Colonic mucosa (tissue), 4 donors: ENCODE measurements around the gene DNM1. TPM values are rescaled to one million over a fixed set of nuclear protein-coding genes. Genes with fewer than 3 reads are reported as not detected.

Experiments used
- DNase-seq: peaks from one replicate; pipeline ENCODE4 v3.0.0-alpha.2; 2020
- H3K27ac ChIP-seq: fragments of 200-600 bp; one replicate; pipeline ENCODE4 v1.8.0; 2021
- H3K27me3 ChIP-seq: fragments of 200-600 bp; one replicate; pipeline ENCODE4 v1.8.0; 2021
- H3K36me3 ChIP-seq: fragments of 200-600 bp; one replicate; pipeline ENCODE4 v1.8.0; 2021
- H3K4me1 ChIP-seq: fragments of 200-600 bp; one replicate; pipeline ENCODE4 v1.8.0; 2021; ENCODE audit warnings: mild to moderate bottlenecking
- H3K4me3 ChIP-seq: fragments of 200-600 bp; one replicate; pipeline ENCODE4 v1.8.0; 2021
- H3K9ac ChIP-seq, 2 donors: one replicate each; pipeline ENCODE4 v1.7.0; 2013; ENCODE audit warnings: control low read depth in 2 of 2, low read depth in 2 of 2, low read length in 2 of 2
- H3K9me3 ChIP-seq: fragments of 200-600 bp; one replicate; pipeline ENCODE4 v1.8.0; 2021
- intact Hi-C: fragments of 100-400 bp; cut with DNase I; formaldehyde crosslinking; loops from one replicate; pipeline ENCODE4 v1.14.1; 2022
- total RNA-seq, 2 donors: library from RNA; stranded (reverse); fragmentation: NEBNext Ultra II Directional in 1 of 2; extraction: Animal tissue kit (Norgen Biotek cat#: 25700) in 1 of 2; gene quantifications; one replicate each; pipeline ENCODE4 v1.2.1, GENCODE V29; 2021
- TF ChIP-seq, protein P1 (sequence below): fragments of 200-600 bp; IDR thresholded peaks from one replicate; pipeline ENCODE4 v1.8.0; 2022; ENCODE audit warnings: antibody characterized with exemption, mild to moderate bottlenecking
- donor health status: healthy.
- donor health status: DM: no; HTN: no; CAD: no.
- donor health status: DM: no; HTN: no; CAD: no.

Gene DNM1
- total RNA-seq, 2 donors from 2014 or later = 2.5 to 6.8 TPM

DNA sequence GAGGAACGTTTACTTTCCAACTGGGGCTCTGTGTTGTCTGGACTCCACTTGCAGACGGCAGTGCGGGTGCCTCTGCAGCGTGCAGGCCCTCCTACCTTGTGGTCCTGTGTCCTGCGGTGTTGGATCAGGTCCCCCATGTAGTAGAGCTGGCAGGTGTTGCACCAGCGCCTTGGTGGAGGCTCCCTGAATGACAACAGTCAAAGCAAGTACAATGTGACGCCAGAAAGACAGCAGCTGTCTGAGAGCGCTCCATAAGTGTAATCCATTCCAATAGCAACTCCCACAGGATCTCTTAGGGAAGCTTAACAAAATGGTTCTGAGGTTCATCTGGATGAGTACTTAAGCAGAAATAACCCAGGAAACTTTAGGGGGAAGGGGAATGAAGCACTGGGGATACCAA is 33.3 kb upstream of the DNM1 start:
- no peak for DNase-seq
- no peak overlapping the region for H3K27ac ChIP-seq
- intact Hi-C loops = no loop called here
- H3K4me3 ChIP-seq = no peak overlapping the region
- H3K9ac ChIP-seq = no peak overlapping the region
- H3K9me3 ChIP-seq = no peaks in the 10 kb centered on the region
- no peaks in the 10 kb centered on the region for H3K4me1 ChIP-seq
- H3K27me3 ChIP-seq = no peaks in the 10 kb centered on the region
- H3K36me3 ChIP-seq = peaks cover 8% of the 10 kb centered on the region
- TF ChIP-seq, protein P1, sequence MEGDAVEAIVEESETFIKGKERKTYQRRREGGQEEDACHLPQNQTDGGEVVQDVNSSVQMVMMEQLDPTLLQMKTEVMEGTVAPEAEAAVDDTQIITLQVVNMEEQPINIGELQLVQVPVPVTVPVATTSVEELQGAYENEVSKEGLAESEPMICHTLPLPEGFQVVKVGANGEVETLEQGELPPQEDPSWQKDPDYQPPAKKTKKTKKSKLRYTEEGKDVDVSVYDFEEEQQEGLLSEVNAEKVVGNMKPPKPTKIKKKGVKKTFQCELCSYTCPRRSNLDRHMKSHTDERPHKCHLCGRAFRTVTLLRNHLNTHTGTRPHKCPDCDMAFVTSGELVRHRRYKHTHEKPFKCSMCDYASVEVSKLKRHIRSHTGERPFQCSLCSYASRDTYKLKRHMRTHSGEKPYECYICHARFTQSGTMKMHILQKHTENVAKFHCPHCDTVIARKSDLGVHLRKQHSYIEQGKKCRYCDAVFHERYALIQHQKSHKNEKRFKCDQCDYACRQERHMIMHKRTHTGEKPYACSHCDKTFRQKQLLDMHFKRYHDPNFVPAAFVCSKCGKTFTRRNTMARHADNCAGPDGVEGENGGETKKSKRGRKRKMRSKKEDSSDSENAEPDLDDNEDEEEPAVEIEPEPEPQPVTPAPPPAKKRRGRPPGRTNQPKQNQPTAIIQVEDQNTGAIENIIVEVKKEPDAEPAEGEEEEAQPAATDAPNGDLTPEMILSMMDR = no peak

DNA sequence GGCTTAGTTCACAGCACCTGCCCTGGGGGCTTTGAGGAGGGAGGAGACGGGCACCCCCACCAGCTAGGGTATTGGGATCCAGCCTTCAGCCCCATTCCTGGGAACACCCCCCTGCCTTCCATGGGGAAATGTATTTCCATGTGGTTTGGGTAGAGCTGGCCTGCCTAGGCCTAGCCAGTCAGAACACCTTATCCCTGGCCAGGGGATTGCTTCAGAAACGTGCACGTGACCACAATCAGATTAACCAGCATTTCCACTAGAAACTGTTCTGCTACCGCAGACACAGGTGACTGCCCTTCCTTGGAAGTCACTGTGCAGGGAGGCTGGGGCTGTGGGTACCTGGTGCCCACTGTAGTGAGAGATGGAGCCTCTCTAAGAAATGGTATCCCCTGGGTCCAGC is 29.1 kb upstream of the DNM1 start:
- H3K36me3 ChIP-seq = peaks cover 11% of the 10 kb centered on the region
- no peaks in the 10 kb centered on the region for H3K27me3 ChIP-seq
- H3K9me3 ChIP-seq = no peaks in the 10 kb centered on the region
- DNase-seq = no peak
- no peak overlapping the region for H3K9ac ChIP-seq
- no peak overlapping the region for H3K27ac ChIP-seq
- intact Hi-C loops = no loop called here
- H3K4me3 ChIP-seq = no peak overlapping the region
- H3K4me1 ChIP-seq = no peaks in the 10 kb centered on the region
- TF ChIP-seq, protein P1 = no peak

DNA sequence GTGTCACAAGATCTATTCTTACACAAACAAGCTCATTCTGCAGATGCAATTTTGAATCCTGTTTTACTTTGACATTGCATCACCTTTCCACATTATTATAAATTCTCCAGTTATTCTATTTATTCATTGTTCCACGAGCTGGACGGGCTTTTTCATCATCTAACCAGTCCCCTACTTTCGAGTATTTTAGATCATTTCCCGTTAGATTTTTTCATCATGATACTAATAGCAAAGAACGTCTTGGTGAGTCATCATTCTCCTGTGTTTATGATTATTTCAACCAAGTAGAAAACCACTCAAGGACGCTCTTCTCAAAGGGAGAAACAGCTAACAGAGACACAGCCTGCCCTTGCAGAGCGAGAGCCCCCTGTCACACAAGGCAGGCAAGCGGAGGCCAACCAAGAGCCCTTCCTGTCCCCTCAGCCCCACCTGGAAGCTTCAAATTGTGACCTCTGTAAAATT is 28.0 kb upstream of the DNM1 start:
- peaks cover 13% of the 10 kb centered on the region for H3K36me3 ChIP-seq
- H3K4me1 ChIP-seq = no peaks in the 10 kb centered on the region
- no peak for DNase-seq
- TF ChIP-seq, protein P1 = no peak
- no peak overlapping the region for H3K9ac ChIP-seq
- no peak overlapping the region for H3K27ac ChIP-seq
- H3K27me3 ChIP-seq = no peaks in the 10 kb centered on the region
- intact Hi-C loops = no loop called here
- no peak overlapping the region for H3K4me3 ChIP-seq
- no peaks in the 10 kb centered on the region for H3K9me3 ChIP-seq

DNA sequence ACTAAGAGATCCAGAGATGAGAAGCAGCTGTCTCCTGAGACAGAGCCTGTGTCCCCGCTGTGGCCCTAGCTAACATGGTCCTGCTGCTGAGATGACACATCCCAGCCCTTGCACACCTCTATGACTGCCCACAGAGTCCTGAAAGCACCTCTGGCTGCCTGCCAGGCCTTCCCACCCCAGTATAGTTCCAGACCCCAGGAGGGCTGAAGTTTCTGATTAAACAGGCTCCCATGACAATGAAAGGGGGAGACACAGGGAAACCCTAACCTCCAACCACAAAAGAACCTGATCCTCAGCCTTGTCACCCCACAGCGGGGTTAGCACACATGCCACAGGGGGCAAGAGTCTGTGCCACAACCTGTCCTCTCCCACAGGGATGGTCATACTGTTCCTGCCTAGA is 27.5 kb upstream of the DNM1 start:
- H3K9ac ChIP-seq = no peak overlapping the region
- no peak overlapping the region for H3K27ac ChIP-seq
- DNase-seq = no peak
- no peaks in the 10 kb centered on the region for H3K4me1 ChIP-seq
- no peaks in the 10 kb centered on the region for H3K27me3 ChIP-seq
- TF ChIP-seq, protein P1 = no peak
- H3K4me3 ChIP-seq = no peak overlapping the region
- intact Hi-C loops = no loop called here
- H3K9me3 ChIP-seq = no peaks in the 10 kb centered on the region
- peaks cover 17% of the 10 kb centered on the region for H3K36me3 ChIP-seq

DNA sequence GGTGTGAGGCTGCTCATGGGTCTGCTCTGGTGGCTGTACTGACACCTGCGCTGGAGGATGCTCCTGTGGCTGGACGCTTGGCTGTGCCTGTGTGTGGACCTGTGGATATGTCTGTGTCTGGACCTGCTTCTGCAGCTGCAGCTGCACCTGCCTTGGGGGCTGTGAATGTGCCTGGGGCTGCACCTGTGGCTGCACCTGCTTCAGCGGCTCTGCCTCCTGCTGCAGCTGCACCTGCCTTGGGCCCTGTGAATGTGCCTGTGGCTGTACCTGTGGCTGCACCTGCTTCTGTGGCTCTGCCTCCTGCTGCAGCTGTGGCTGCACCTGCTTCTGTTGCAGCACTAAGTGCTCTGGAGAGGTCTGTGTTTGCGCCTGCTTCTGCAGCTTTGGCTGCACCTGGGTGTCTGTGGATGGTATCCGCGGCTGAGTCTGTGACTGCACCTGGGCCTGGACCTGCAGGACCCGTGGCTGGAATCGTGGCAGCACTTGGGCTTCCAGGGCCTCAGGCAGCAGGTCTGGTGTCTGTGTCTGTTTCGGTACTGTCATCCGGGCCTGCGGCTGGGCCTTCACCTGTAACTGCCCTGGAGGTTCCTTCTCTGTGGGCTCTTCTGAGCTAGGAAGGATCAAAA is 24.3 kb upstream of the DNM1 start:
- intact Hi-C loops = no loop called here
- Histone ChIP-seq H3K27me3 (no peaks in the 10 kb centered on the region), H3K9ac (no peak overlapping the region), H3K4me3 (no peak overlapping the region), H3K9me3 (no peaks in the 10 kb centered on the region), H3K4me1 (no peaks in the 10 kb centered on the region), H3K36me3 (peaks cover 18% of the 10 kb centered on the region), H3K27ac (no peak overlapping the region)
- no peak for DNase-seq
- TF ChIP-seq, protein P1 = no peak
